Glutamatergic neuron (in vitro differentiated cells): ENCODE data around the gene ISG20. TPM values are rescaled to one million over a fixed set of nuclear protein-coding genes. Genes with fewer than 3 reads are reported as not detected.

Experiments used
- DNase-seq: peaks from one replicate; pipeline ENCODE4 v3.0.0; 2022
- H3K27ac Mint-ChIP-seq: one replicate; pipeline ENCODE4 v1.8.0; 2020; ENCODE audit warnings: mild to moderate bottlenecking, mixed read lengths, inconsistent platforms; ENCODE audit not compliant: unreplicated experiment
- H3K27me3 Mint-ChIP-seq: one replicate; pipeline ENCODE4 v1.8.0; 2020; ENCODE audit warnings: mild to moderate bottlenecking, moderate library complexity, mixed read lengths, inconsistent platforms; ENCODE audit not compliant: unreplicated experiment
- H3K36me3 Mint-ChIP-seq: one replicate; pipeline ENCODE4 v1.8.0; 2020; ENCODE audit warnings: mild to moderate bottlenecking, mixed read lengths, inconsistent platforms; ENCODE audit not compliant: unreplicated experiment
- H3K4me1 Mint-ChIP-seq: one replicate; pipeline ENCODE4 v1.8.0; 2020; ENCODE audit warnings: mild to moderate bottlenecking, low read depth, mixed read lengths, inconsistent platforms; ENCODE audit not compliant: unreplicated experiment
- H3K4me3 Mint-ChIP-seq: one replicate; pipeline ENCODE4 v1.8.0; 2020; ENCODE audit warnings: mild to moderate bottlenecking, mixed read lengths, inconsistent platforms; ENCODE audit not compliant: unreplicated experiment
- H3K9me3 Mint-ChIP-seq: one replicate; pipeline ENCODE4 v1.8.0; 2020; ENCODE audit warnings: mild to moderate bottlenecking, moderate library complexity, mixed read lengths, inconsistent platforms; ENCODE audit not compliant: unreplicated experiment
- CTCF ChIP-seq: fragments of 200-600 bp; sonication (generic); IDR thresholded peaks from one replicate; pipeline ENCODE4 v1.5.0; 2021; ENCODE audit not compliant: partially characterized antibody, unreplicated experiment
- total RNA-seq: library from RNA; stranded (reverse); fragmentation: NEBNext Ultra II Directional; extraction: Animal tissue kit (Norgen Biotek cat#: 25700); gene quantifications from one replicate; pipeline ENCODE4 v1.2.1, GENCODE V29; 2021; ENCODE audit not compliant: unreplicated experiment

Gene ISG20
- total RNA-seq, 1 donor from 2014 or later = 1.1 TPM

DNA sequence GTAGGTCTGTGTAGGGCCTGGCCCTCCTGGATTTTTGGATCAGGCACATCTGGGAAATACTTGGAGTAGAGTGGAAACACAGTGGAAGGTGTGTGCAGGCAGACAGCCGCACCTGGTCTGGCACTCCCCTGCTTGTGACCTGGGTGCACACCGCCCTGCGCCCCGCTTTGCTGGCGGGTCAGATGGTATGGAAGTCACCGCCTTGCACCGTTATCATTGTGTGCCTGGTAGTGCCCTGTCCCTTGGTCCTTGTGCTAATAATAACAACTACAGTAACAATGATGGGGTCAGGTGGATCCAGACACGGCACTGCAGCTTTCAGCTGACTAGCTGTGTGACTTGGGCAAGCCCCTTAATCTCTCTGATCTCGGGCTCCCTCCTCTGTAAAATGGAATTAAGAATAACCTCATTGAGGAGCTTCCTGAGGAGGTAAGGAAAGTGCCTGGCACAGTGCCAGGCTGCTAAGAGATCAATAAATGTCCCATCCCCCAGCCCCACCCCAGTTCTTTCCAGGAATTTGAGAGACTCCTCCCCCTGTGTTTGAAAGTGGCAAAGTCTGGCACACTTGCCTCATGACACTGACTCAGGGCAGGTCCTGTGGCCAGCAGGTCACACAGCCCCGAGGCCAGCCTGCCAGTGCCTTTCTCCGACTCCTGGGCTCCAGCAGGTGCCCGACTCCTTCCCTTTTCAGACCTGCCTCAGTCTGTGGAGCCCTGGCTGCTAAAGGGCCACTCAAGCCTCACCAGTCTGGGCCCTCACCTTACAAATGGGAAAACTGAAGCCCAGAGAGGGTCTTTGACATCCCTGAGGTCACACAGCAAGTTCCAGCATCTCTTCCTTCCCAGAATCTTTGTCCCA is 9.8 kb downstream of the ISG20 start:
- no peak overlapping the region for H3K4me3 Mint-ChIP-seq
- H3K27ac Mint-ChIP-seq = no peak overlapping the region
- peaks cover 6% of the 10 kb centered on the region for H3K4me1 Mint-ChIP-seq
- no peak for DNase-seq
- peaks cover 3% of the 10 kb centered on the region for H3K9me3 Mint-ChIP-seq
- peaks cover 2% of the 10 kb centered on the region for H3K27me3 Mint-ChIP-seq
- no peaks in the 10 kb centered on the region for H3K36me3 Mint-ChIP-seq
- TF ChIP-seq CTCF = no peak

- DNase-seq = no peak
- Mint-ChIP-seq H3K4me3 (no peak overlapping the region), H3K27ac (peak overlapping the region; percentile 22)
These were observed 10.5 kb downstream of the ISG20 start for GRCh38 chr15:88649286-88649733.

GRCh38 chr15:88649753-88650551 is 11.1 kb downstream of the ISG20 start:
- no peaks in the 10 kb centered on the region for H3K9me3 Mint-ChIP-seq
- H3K4me3 Mint-ChIP-seq = no peak overlapping the region
- H3K36me3 Mint-ChIP-seq = no peaks in the 10 kb centered on the region
- H3K27ac Mint-ChIP-seq = peak overlapping the region; percentile 22
- peaks cover 2% of the 10 kb centered on the region for H3K27me3 Mint-ChIP-seq
- peaks cover 6% of the 10 kb centered on the region for H3K4me1 Mint-ChIP-seq
- DNase-seq = no peak
- no peak for TF ChIP-seq CTCF

More at GRCh38 chr15:88649286-88649733, 10.5 kb downstream of the ISG20 start:
- Mint-ChIP-seq H3K36me3 (no peaks in the 10 kb centered on the region), H3K9me3 (no peaks in the 10 kb centered on the region), H3K27me3 (peaks cover 2% of the 10 kb centered on the region), H3K4me1 (peaks cover 6% of the 10 kb centered on the region)
- TF ChIP-seq CTCF = no peak

GRCh38 chr15:88650556-88650955 is 11.7 kb downstream of the ISG20 start:
- no peaks in the 10 kb centered on the region for H3K9me3 Mint-ChIP-seq
- no peak for DNase-seq
- H3K27me3 Mint-ChIP-seq = peaks cover 2% of the 10 kb centered on the region
- no peaks in the 10 kb centered on the region for H3K36me3 Mint-ChIP-seq
- peaks cover 6% of the 10 kb centered on the region for H3K4me1 Mint-ChIP-seq
- no peak for TF ChIP-seq CTCF
- no peak overlapping the region for H3K27ac Mint-ChIP-seq
- no peak overlapping the region for H3K4me3 Mint-ChIP-seq
